Choroid plexus epithelial cell (primary cell): ENCODE data around the gene NOX3.

ENCODE experiments used
- DNase-seq: peaks from one replicate; pipeline ENCODE4 v3.0.0-alpha.2; 2010; ENCODE audit warnings: low read depth
- H3K4me3 ChIP-seq: 2 replicates; pipeline ENCODE4 v1.5.1; 2011; ENCODE audit warnings: low read depth, mild to moderate bottlenecking, control low read depth, low read length, moderate library complexity
- TF ChIP-seq, protein P1 (sequence below): conservative IDR thresholded peaks from 2 replicates; pipeline ENCODE4 v1.5.1; 2011; ENCODE audit warnings: low read depth, mild to moderate bottlenecking, control low read depth, inconsistent platforms, low read length, moderate library complexity

NOX3 gene

GRCh38 chr6:155346957-155347356 is 108.7 kb downstream of the NOX3 start:
- no peak overlapping the region for H3K4me3 ChIP-seq
- TF ChIP-seq, protein P1, sequence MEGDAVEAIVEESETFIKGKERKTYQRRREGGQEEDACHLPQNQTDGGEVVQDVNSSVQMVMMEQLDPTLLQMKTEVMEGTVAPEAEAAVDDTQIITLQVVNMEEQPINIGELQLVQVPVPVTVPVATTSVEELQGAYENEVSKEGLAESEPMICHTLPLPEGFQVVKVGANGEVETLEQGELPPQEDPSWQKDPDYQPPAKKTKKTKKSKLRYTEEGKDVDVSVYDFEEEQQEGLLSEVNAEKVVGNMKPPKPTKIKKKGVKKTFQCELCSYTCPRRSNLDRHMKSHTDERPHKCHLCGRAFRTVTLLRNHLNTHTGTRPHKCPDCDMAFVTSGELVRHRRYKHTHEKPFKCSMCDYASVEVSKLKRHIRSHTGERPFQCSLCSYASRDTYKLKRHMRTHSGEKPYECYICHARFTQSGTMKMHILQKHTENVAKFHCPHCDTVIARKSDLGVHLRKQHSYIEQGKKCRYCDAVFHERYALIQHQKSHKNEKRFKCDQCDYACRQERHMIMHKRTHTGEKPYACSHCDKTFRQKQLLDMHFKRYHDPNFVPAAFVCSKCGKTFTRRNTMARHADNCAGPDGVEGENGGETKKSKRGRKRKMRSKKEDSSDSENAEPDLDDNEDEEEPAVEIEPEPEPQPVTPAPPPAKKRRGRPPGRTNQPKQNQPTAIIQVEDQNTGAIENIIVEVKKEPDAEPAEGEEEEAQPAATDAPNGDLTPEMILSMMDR, result no peak
- DNase-seq, result no peak
